ENCODE results near the gene ADRA2A. TPM values are rescaled to one million over a fixed set of nuclear protein-coding genes. Genes with fewer than 3 reads are reported as not detected.

The ADRA2A gene
- total RNA-seq, 6 experiments from 2014 or later: 0.22 to 0.99 (median 0.51) TPM

GRCh38 chr10:111037858-111038257, 39.0 kb upstream of the ADRA2A start:
- Histone ChIP-seq H3K9me3 (peaks cover 0 to 6% (median 0%) of the 10 kb centered on the region in 4 donors), H3K36me3 (no peaks in the 10 kb centered on the region), H3K4me3 (no peak overlapping the region), H3K27ac (no peak overlapping the region), H3K4me1 (no peaks in the 10 kb centered on the region), H3K27me3 (no peaks in the 10 kb centered on the region)
- TF ChIP-seq CTCF (IDR thresholded peaks at IDR 0.05) (peak; percentile 15 to 30 (median 24)), POLR2A (IDR thresholded peaks at IDR 0.05) (no peak)
- ATAC-seq (no peak), DNase-seq (no peak)
- intact Hi-C loops (cut with DNase I): no loop called here

GRCh38 chr10:111039522-111039921, 37.3 kb upstream of the ADRA2A start:
- intact Hi-C loops (cut with DNase I): no loop called here
- no peak for TF ChIP-seq CTCF (IDR thresholded peaks at IDR 0.05)
- no peak for TF ChIP-seq POLR2A (IDR thresholded peaks at IDR 0.05)
- DNase-seq: no peak
- H3K27me3 ChIP-seq: no peaks in the 10 kb centered on the region
- H3K4me1 ChIP-seq: no peaks in the 10 kb centered on the region
- no peak for ATAC-seq
- H3K36me3 ChIP-seq: no peaks in the 10 kb centered on the region
- no peak overlapping the region for H3K27ac ChIP-seq
- H3K4me3 ChIP-seq: no peak overlapping the region
- peaks cover 0 to 6% (median 0%) of the 10 kb centered on the region in 4 donors for H3K9me3 ChIP-seq
- 51% methylated on average over 2 of the region's 2 CpGs for WGBS (ENCODE audit: insufficient coverage, low coverage, low lambda C conversion rate, missing lambda C conversion rate)

GRCh38 chr10:111057006-111057405, 19.8 kb upstream of the ADRA2A start:
- no peak for TF ChIP-seq CTCF (IDR thresholded peaks at IDR 0.05)
- TF ChIP-seq POLR2A (IDR thresholded peaks at IDR 0.05): no peak
- Histone ChIP-seq H3K27me3 (no peaks in the 10 kb centered on the region), H3K36me3 (no peaks in the 10 kb centered on the region), H3K4me1 (no peaks in the 10 kb centered on the region), H3K9me3 (no peaks in the 10 kb centered on the region), H3K27ac (no peak overlapping the region), H3K4me3 (no peak overlapping the region)
- intact Hi-C loops (cut with DNase I): no loop called here
- 13% methylated on average over 1 of the region's 1 CpG for WGBS (ENCODE audit: insufficient coverage, low coverage, low lambda C conversion rate, missing lambda C conversion rate)
- DNase-seq (no peak), ATAC-seq (no peak)

- no peak overlapping the region for H3K27ac ChIP-seq
- intact Hi-C loops (cut with DNase I): no loop called here
- H3K4me1 ChIP-seq: no peaks in the 10 kb centered on the region
- TF ChIP-seq POLR2A (IDR thresholded peaks at IDR 0.05) (no peak), CTCF (IDR thresholded peaks at IDR 0.05) (no peak)
- no peak for DNase-seq
- no peaks in the 10 kb centered on the region for H3K9me3 ChIP-seq
- no peak overlapping the region for H3K4me3 ChIP-seq
- 78% methylated on average over 2 of the region's 2 CpGs for WGBS (ENCODE audit: insufficient coverage, low coverage, low lambda C conversion rate, missing lambda C conversion rate)
- H3K27me3 ChIP-seq: no peaks in the 10 kb centered on the region
- no peaks in the 10 kb centered on the region for H3K36me3 ChIP-seq
- ATAC-seq: no peak
These were observed 13.4 kb upstream of the ADRA2A start for GRCh38 chr10:111063471-111063870.

- DNase-seq (no peak), ATAC-seq (no peak)
- Histone ChIP-seq H3K36me3 (no peaks in the 10 kb centered on the region), H3K4me1 (peaks cover 0 to 16% (median 3%) of the 10 kb centered on the region in 4 donors), H3K9me3 (no peaks in the 10 kb centered on the region), H3K4me3 (no peak overlapping the region), H3K27ac (no peak overlapping the region), H3K27me3 (peaks cover 0 to 4% of the 10 kb centered on the region in 2 donors)
- TF ChIP-seq CTCF (IDR thresholded peaks at IDR 0.05): no peak
- 80% methylated on average over 1 of the region's 3 CpGs for WGBS (ENCODE audit: insufficient coverage, low coverage, low lambda C conversion rate, missing lambda C conversion rate)
- intact Hi-C loops (cut with DNase I): no loop called here
These were observed 4.6 kb upstream of the ADRA2A start for GRCh38 chr10:111072232-111072631.
